Neural cell (in vitro differentiated cells): ENCODE data around the gene RASSF8. TPM values are rescaled to one million over a fixed set of nuclear protein-coding genes. Genes with fewer than 3 reads are reported as not detected.

ENCODE experiments used
- H2AFZ ChIP-seq: fragments of 200-600, 300-800 bp; sonication (generic), shearing (Covaris generic); 2 replicates; pipeline ENCODE4 v1.6.0; 2014; ENCODE audit warnings: low read depth, mild to moderate bottlenecking, antibody characterized with exemption, low read length, moderate library complexity
- H3F3A ChIP-seq: fragments of 200-600 bp; shearing (Covaris generic); 2 replicates; pipeline ENCODE4 v1.6.1; 2016; ENCODE audit warnings: mild to moderate bottlenecking, moderate library complexity, mixed read lengths, antibody characterized with exemption, low read length; ENCODE audit not compliant: insufficient read depth, poor library complexity, severe bottlenecking
- H3K27ac ChIP-seq: fragments of 200-600, 300-800 bp; sonication (generic), shearing (Covaris generic); 2 replicates; pipeline ENCODE4 v1.5.1; 2014; ENCODE audit warnings: mild to moderate bottlenecking, low read length, moderate library complexity
- H3K27me3 ChIP-seq: fragments of 300-800, 200-600 bp; sonication (generic), shearing (Covaris generic); 2 replicates; pipeline ENCODE4 v1.6.0; 2014; ENCODE audit warnings: mild to moderate bottlenecking, low read depth, low read length, moderate library complexity; ENCODE audit not compliant: insufficient read depth
- H3K36me3 ChIP-seq: fragments of 300-800, 200-600 bp; sonication (generic), shearing (Covaris generic); 2 replicates; pipeline ENCODE4 v1.5.1; 2014; ENCODE audit warnings: mild to moderate bottlenecking, antibody characterized with exemption, low read length, moderate library complexity; ENCODE audit not compliant: insufficient read depth
- H3K4me2 ChIP-seq: fragments of 300-800, 200-600 bp; sonication (generic), shearing (Covaris generic); 2 replicates; pipeline ENCODE4 v1.6.0; 2014; ENCODE audit warnings: mild to moderate bottlenecking, low read length
- H3K4me3 ChIP-seq: fragments of 300-800, 200-600 bp; sonication (generic), shearing (Covaris generic); 2 replicates; pipeline ENCODE4 v1.5.1; 2014; ENCODE audit warnings: mild to moderate bottlenecking, low read length, moderate library complexity
- H3K79me2 ChIP-seq: fragments of 200-600 bp; shearing (Covaris generic); replicated peaks from 2 replicates; pipeline ENCODE4 v1.6.0; 2014; ENCODE audit warnings: mild to moderate bottlenecking, low read length, moderate library complexity; ENCODE audit not compliant: insufficient read depth
- H3K9ac ChIP-seq: fragments of 300-800, 200-600 bp; sonication (generic), shearing (Covaris generic); 2 replicates; pipeline ENCODE4 v1.6.1; 2016; ENCODE audit warnings: mild to moderate bottlenecking, low read length, mixed read lengths
- H3K9me2 ChIP-seq: fragments of 200-600 bp; shearing (Covaris generic); 2 replicates; pipeline ENCODE4 v1.6.1; 2016; ENCODE audit warnings: mild to moderate bottlenecking, low read length, mixed read lengths; ENCODE audit not compliant: insufficient read depth
- H3K9me3 ChIP-seq: fragments of 200-600, 300-800 bp; sonication (generic), shearing (Covaris generic); 2 replicates; pipeline ENCODE4 v1.6.1; 2016; ENCODE audit warnings: mild to moderate bottlenecking, mixed run types, low read length, moderate library complexity, mixed read lengths
- H4K20me1 ChIP-seq: fragments of 200-600 bp; shearing (Covaris generic); 2 replicates; pipeline ENCODE4 v1.6.1; 2016; ENCODE audit warnings: mild to moderate bottlenecking, mixed run types; ENCODE audit not compliant: insufficient read depth
- EP300 ChIP-seq: fragments of 450-650 bp; conservative IDR thresholded peaks from 2 replicates; pipeline ENCODE4 v1.6.1; 2014; ENCODE audit warnings: antibody characterized with exemption, mild to moderate bottlenecking, moderate library complexity; ENCODE audit not compliant: poor library complexity, severe bottlenecking
- EZH2 ChIP-seq: fragments of 200-600, 300-800 bp; shearing (Covaris generic), sonication (generic); IDR thresholded peaks from 2 replicates; pipeline ENCODE4 v1.6.1; 2014; ENCODE audit warnings: antibody characterized with exemption, low read length, borderline replicate concordance, mild to moderate bottlenecking; ENCODE audit not compliant: insufficient read depth, poor library complexity, severe bottlenecking
- MXI1 ChIP-seq: fragments of 450-650 bp; conservative IDR thresholded peaks from 2 replicates; pipeline ENCODE4 v1.6.1; 2014; ENCODE audit warnings: antibody characterized with exemption, mild to moderate bottlenecking; ENCODE audit not compliant: poor library complexity, severe bottlenecking
- POLR2AphosphoS5 ChIP-seq: IDR thresholded peaks from 2 replicates; pipeline ENCODE4 v1.6.1; 2012
- RAD21 ChIP-seq: fragments of 450-650 bp; conservative IDR thresholded peaks from 2 replicates; pipeline ENCODE4 v1.6.1; 2014; ENCODE audit warnings: antibody characterized with exemption, mild to moderate bottlenecking, moderate library complexity
- REST ChIP-seq: IDR thresholded peaks from 2 replicates; pipeline ENCODE4 v1.6.1; 2012; ENCODE audit warnings: borderline replicate concordance
- SMC3 ChIP-seq: fragments of 450-650 bp; conservative IDR thresholded peaks from 2 replicates; pipeline ENCODE4 v1.6.1; 2014; ENCODE audit warnings: antibody characterized with exemption, mild to moderate bottlenecking, moderate library complexity; ENCODE audit not compliant: poor library complexity
- TAF1 ChIP-seq: IDR thresholded peaks from 2 replicates; pipeline ENCODE4 v1.6.1; 2012; ENCODE audit warnings: low read depth
- polyA plus RNA-seq: library from polyadenylated mRNA; depleted of rRNA; stranded (reverse); fragments of >200 nt; gene quantifications from 2 replicates; pipeline ENCODE4 v1.2.3, GENCODE V29; 2014
- TF ChIP-seq, protein P1 (sequence below): fragments of 450-650 bp; IDR thresholded peaks from 2 replicates; pipeline ENCODE4 v1.5.1; 2014; ENCODE audit warnings: antibody characterized with exemption, mild to moderate bottlenecking, moderate library complexity; ENCODE audit not compliant: poor library complexity, severe bottlenecking

RASSF8 gene
- polyA plus RNA-seq, 1 donor from 2014 or later: 11.4 TPM

DNA sequence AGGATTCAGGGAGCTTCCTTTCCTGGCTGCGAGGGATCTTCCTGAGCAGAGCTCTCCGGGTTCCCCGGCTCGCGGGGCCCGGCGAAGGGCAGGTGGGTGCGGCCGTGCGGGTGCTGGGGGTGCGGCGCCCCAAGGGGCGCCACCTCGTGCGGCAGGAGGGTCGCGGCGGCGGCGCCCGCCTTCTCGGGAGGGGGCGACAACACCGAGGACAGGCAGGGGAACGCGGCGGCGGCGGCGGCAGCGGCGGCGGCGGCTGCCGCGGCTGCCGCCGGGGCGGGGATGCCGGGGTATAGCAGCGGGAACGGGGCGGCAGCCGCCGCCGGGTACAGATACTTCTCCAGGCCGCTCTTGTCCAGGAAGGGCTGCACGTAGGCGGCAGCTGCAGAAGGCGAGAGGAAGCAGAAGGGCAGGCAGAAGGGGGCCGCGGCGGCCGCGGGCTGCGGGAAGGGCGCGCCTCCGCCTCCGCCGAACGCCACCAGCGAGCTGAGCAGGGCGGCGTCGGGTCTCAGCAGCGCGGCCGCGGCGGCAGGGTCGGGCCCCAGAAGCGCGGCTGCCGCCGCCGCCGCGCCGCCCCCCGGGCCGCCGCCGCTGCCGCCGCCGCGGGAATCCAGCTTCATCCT is 163.7 kb downstream of the RASSF8 start:
- Histone ChIP-seq H3K4me3 (peak overlapping the region; percentile 70), H3K9ac (peak overlapping the region; percentile 42), H3K27ac (no peak overlapping the region), H2AFZ (no peak overlapping the region), H3K4me2 (no peak overlapping the region), H3K79me2 (no peaks in the 10 kb centered on the region), H3K36me3 (no peaks in the 10 kb centered on the region), H3K27me3 (peaks cover 86% of the 10 kb centered on the region), H3K9me3 (no peaks in the 10 kb centered on the region), H4K20me1 (no peaks in the 10 kb centered on the region), H3K9me2 (no peaks in the 10 kb centered on the region), H3F3A (peaks cover 3% of the 10 kb centered on the region)
- peak; percentile 8 for TF ChIP-seq RAD21
- no peak for TF ChIP-seq TAF1

DNA sequence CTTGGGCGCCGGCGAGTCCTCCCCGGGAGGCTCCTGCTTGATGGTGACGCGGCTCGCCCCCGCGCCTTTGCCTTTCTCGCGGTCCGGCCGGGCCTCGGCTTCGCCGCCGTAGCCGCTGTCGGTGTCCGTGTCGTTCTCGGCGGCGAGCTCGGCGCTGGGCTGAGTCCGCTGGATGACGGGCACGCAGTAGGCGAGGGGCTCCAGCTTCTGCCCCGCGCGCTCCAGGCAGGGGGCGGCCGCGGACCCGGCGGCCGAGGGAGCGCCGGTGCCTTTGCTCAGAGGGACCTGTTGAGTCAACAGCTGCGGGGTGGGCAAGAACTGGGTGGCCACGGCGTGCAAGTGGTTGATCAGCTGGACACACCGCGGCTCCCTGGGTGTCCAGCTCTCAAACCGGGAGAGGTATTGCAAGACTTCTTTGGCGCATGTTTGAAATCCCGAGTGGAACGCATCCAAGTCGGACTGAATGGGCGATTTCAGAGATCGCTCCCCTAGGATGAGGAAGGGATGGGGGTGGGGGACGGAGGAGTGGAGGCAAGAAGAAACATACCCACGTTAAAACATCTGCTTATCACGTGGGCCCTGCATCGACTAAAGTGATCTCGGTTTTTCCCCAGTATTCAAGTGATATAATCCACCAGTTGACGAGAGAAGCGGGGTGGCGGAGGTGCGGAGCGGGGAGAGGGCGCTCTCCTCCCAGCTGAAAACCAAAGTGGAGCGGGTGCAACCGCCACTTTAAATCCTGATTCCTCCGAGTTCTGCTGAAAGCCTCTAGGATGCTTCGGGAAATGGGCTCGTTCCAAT is 164.4 kb downstream of the RASSF8 start:
- Histone ChIP-seq H4K20me1 (no peaks in the 10 kb centered on the region), H3K4me3 (peak overlapping the region; percentile 70), H3K36me3 (no peaks in the 10 kb centered on the region), H3K27me3 (peaks cover 86% of the 10 kb centered on the region), H3K27ac (no peak overlapping the region), H3K9me3 (no peaks in the 10 kb centered on the region), H3K9ac (peak overlapping the region; percentile 26), H2AFZ (no peak overlapping the region), H3K9me2 (no peaks in the 10 kb centered on the region), H3K4me2 (peak overlapping the region; percentile 56), H3F3A (peaks cover 3% of the 10 kb centered on the region), H3K79me2 (no peaks in the 10 kb centered on the region)
- no peak for TF ChIP-seq MXI1
- TF ChIP-seq, protein P1, sequence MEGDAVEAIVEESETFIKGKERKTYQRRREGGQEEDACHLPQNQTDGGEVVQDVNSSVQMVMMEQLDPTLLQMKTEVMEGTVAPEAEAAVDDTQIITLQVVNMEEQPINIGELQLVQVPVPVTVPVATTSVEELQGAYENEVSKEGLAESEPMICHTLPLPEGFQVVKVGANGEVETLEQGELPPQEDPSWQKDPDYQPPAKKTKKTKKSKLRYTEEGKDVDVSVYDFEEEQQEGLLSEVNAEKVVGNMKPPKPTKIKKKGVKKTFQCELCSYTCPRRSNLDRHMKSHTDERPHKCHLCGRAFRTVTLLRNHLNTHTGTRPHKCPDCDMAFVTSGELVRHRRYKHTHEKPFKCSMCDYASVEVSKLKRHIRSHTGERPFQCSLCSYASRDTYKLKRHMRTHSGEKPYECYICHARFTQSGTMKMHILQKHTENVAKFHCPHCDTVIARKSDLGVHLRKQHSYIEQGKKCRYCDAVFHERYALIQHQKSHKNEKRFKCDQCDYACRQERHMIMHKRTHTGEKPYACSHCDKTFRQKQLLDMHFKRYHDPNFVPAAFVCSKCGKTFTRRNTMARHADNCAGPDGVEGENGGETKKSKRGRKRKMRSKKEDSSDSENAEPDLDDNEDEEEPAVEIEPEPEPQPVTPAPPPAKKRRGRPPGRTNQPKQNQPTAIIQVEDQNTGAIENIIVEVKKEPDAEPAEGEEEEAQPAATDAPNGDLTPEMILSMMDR: peak; percentile 26
- no peak for TF ChIP-seq TAF1
- TF ChIP-seq EZH2: peak; percentile 35

DNA sequence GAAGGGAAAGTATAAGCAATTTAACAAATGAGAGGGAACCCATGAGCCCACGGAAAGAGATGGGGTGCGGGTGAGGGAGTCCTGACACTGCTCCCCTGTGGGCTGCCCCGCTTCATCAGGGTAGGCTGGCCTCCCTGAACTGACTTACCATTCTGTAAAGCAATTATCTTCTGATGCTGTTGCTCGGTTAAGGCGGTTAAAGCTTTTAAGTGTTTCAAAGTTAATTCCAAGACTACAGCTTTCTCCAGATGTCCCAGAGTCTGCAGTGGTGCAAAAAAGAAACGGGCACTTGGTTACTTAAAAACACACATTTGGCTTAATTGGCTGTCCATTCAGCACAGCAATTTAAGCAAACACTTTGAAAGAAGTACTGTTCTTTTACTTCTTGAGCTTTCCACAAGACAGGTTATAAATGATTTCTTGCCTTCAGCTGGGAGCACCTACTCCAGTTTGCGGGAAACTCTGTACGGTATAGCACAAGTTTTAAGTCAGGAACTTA is 165.0 kb downstream of the RASSF8 start:
- Histone ChIP-seq H3K4me3 (peak overlapping the region; percentile 70), H3K4me2 (no peak overlapping the region), H3K36me3 (no peaks in the 10 kb centered on the region), H4K20me1 (no peaks in the 10 kb centered on the region), H3F3A (peaks cover 3% of the 10 kb centered on the region), H3K9ac (no peak overlapping the region), H3K79me2 (no peaks in the 10 kb centered on the region), H3K9me2 (no peaks in the 10 kb centered on the region), H3K27me3 (peaks cover 88% of the 10 kb centered on the region), H3K27ac (no peak overlapping the region), H2AFZ (no peak overlapping the region), H3K9me3 (no peaks in the 10 kb centered on the region)
- TF ChIP-seq TAF1 (no peak), EP300 (no peak), SMC3 (no peak), MXI1 (no peak), POLR2AphosphoS5 (no peak), RAD21 (no peak), EZH2 (no peak), REST (no peak)
- TF ChIP-seq, protein P1: no peak
